GM23248 (cell line): ENCODE results near the gene ANO8.

ENCODE experiments used
- EZH2 ChIP-seq: fragments of 200-600 bp; sonication (generic); IDR thresholded peaks from 2 replicates; pipeline ENCODE4 v1.6.1; 2018; ENCODE audit warnings: antibody characterized with exemption, mild to moderate bottlenecking; ENCODE audit not compliant: insufficient read depth, poor library complexity, severe bottlenecking
- EZH2phosphoT487 ChIP-seq: fragments of 200-600 bp; sonication (generic); IDR thresholded peaks from 2 replicates; pipeline ENCODE4 v1.6.1; 2018; ENCODE audit warnings: antibody characterized with exemption, moderate library complexity, mild to moderate bottlenecking, low read depth; ENCODE audit not compliant: insufficient read depth

DNA sequence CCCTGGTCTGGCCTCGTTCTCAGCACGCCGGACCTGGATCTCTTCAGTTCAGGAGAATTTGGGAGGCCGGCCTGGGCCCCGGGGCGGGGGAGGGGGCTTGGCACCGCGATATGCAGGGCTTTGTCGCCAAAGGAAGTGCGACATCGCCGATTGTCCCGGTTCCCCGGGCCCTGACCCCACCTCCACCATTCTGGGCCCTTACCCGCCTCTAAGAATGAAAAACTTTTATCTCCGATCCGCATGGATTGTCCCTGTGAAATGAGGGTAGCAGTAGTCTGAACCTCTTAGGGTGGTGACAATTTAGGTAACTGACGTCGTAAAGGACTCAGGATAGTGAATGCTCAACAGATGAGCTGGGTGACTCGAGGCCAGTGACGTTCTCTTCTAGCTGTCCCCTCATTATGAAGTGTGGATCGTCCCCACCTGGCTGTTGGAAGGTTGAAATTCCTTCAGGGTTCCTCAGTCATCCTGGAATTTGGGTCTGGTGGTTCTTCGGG lies 24.6 kb downstream of the ANO8 start:
- TF ChIP-seq EZH2phosphoT487, result no peak
- TF ChIP-seq EZH2, result no peak
